Fibroblast of peridontal ligament (primary cell): Measurements from ENCODE around the gene PIGBOS1.

Experiments used
- DNase-seq: peaks from one replicate; pipeline ENCODE4 v3.0.0-alpha.2; 2010; ENCODE audit errors: extremely low read depth

Gene PIGBOS1

GRCh38 chr15:55267401-55268175 is 51.3 kb downstream of the PIGBOS1 start:
- peak; percentile 26 for DNase-seq
